22Rv1 (cell line): Measurements from ENCODE around the gene ZNF710.

Experiments used
- CTCF ChIP-seq: fragments of 450-650 bp; IDR thresholded peaks from 2 replicates; pipeline ENCODE4 v1.5.1; 2017; ENCODE audit warnings: mild to moderate bottlenecking
- ZFX ChIP-seq: fragments of 450-650 bp; IDR thresholded peaks from 2 replicates; pipeline ENCODE4 v1.6.1; 2017; ENCODE audit warnings: antibody characterized with exemption, borderline replicate concordance

- TF ChIP-seq CTCF (no peak), ZFX (no peak)
These were observed 124.9 kb downstream of the ZNF710 start for GRCh38 chr15:90126022-90126421.
